Esophagus muscularis mucosa (tissue), 4 donors: ENCODE measurements around the gene MARCO. TPM values are rescaled to one million over a fixed set of nuclear protein-coding genes. Genes with fewer than 3 reads are reported as not detected.
A peak's percentile ranks its signal among the peaks of the same experiment; 100 is the strongest.

Experiments
- DNase-seq: peaks from one replicate; pipeline ENCODE4 v3.0.0-alpha.2; 2017; ENCODE audit errors: extremely low spot score
- H3K27ac ChIP-seq, 4 donors: fragments of 200-600 bp; sonication (generic); replicated peaks in 1 of 4; 1 replicate in 3 of 4; 2 replicates in 1 of 4; pipeline ENCODE4 v1.5.1; 2016 to 2019; ENCODE audit warnings: mild to moderate bottlenecking in 1 of 4
- H3K27me3 ChIP-seq, 4 donors: fragments of 200-600 bp; sonication (generic); one replicate each; pipeline versions ENCODE4 v1.5.1 to v1.6.0; 2016 to 2019
- H3K36me3 ChIP-seq, 4 donors: fragments of 200-600 bp; sonication (generic); one replicate each; pipeline ENCODE4 v1.5.1; 2016 to 2019
- H3K4me1 ChIP-seq, 4 donors: fragments of 200-600 bp; sonication (generic); one replicate each; pipeline ENCODE4 v1.5.1; 2016 to 2019
- H3K4me3 ChIP-seq, 4 donors: fragments of 200-600 bp; sonication (generic); 1 replicate in 2 of 4; 2 replicates in 2 of 4; pipeline ENCODE4 v1.5.1; 2016 to 2019; ENCODE audit warnings: mild to moderate bottlenecking in 4 of 4, moderate library complexity in 1 of 4
- H3K9me3 ChIP-seq, 4 donors: fragments of 200-600 bp; sonication (generic); 1 replicate in 3 of 4; 2 replicates in 1 of 4; pipeline ENCODE4 v1.5.1; 2016 to 2019
- EP300 ChIP-seq: sonication (generic); formaldehyde crosslinking; IDR thresholded peaks from one replicate; pipeline ENCODE4 v1.6.1; 2017; ENCODE audit warnings: antibody characterized with exemption
- POLR2A ChIP-seq: fragments of 450-650 bp; IDR thresholded peaks from one replicate; pipeline ENCODE4 v1.6.1; 2017; ENCODE audit warnings: antibody characterized with exemption, moderate library complexity, mild to moderate bottlenecking, low read depth
- POLR2AphosphoS5 ChIP-seq, 2 donors: sonication (generic); formaldehyde crosslinking; IDR thresholded peaks; one replicate each; pipeline ENCODE4 v1.6.1; 2017; ENCODE audit warnings: antibody characterized with exemption in 2 of 2
- WGBS: methylation state at CpG from one replicate; pipeline ENCODE4 v1.1.5; 2018; 5-methylcytosine and 5-hydroxymethylcytosine counted together
- intact Hi-C: fragments of 100-400 bp; cut with DNase I; formaldehyde crosslinking; loops from one replicate; pipeline ENCODE4 v1.15.1; 2023
- total RNA-seq, 4 donors: library from RNA; depleted of rRNA; stranded (reverse); fragments of >200 nt; gene quantifications; one replicate each; pipeline versions ENCODE4 v1.1.0 to v1.2.1, GENCODE V29; 2016
- TF ChIP-seq, protein P1 (sequence below), 3 experiments: fragments of 200-600 bp in 2 of 3; fragments of 450-650 bp in 1 of 3; sonication (generic) in 2 of 3; IDR thresholded peaks; one replicate each; pipeline ENCODE4 v1.5.1; 2017 to 2019; ENCODE audit warnings: antibody characterized with exemption in 3 of 3, mild to moderate bottlenecking in 2 of 3, moderate library complexity in 1 of 3

The MARCO gene
- total RNA-seq, 4 donors from 2014 or later = 7.3 to 19.8 (median 12.9) TPM

DNA sequence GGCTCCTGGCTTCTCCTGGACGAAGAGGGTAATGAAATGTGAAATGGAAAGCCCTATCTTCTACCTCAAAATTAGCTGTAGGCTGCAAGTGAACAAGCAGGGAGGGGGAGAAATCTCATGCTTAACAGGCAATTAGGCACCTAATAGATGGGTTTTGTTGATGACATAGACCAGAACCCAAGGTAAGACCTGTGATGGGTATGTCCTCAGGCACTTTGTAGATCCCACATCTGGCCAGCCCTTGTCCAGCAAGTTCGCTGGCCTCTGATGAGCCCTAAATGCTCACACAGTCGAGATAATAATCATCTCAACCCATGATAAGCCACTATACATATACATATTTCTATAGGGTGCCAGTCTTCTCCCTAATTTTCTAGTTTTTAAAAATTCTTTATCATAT is 82.6 kb downstream of the MARCO start:
- Histone ChIP-seq H3K27ac (no peak overlapping the region), H3K4me1 (no peaks in the 10 kb centered on the region), H3K36me3 (no peaks in the 10 kb centered on the region), H3K27me3 (peaks cover 0 to 44% (median 0%) of the 10 kb centered on the region in 4 donors), H3K9me3 (no peaks in the 10 kb centered on the region), H3K4me3 (no peak overlapping the region)
- peak; percentile 78 for DNase-seq
- intact Hi-C loops = no loop called here
- no peak for TF ChIP-seq POLR2A
- TF ChIP-seq, protein P1, sequence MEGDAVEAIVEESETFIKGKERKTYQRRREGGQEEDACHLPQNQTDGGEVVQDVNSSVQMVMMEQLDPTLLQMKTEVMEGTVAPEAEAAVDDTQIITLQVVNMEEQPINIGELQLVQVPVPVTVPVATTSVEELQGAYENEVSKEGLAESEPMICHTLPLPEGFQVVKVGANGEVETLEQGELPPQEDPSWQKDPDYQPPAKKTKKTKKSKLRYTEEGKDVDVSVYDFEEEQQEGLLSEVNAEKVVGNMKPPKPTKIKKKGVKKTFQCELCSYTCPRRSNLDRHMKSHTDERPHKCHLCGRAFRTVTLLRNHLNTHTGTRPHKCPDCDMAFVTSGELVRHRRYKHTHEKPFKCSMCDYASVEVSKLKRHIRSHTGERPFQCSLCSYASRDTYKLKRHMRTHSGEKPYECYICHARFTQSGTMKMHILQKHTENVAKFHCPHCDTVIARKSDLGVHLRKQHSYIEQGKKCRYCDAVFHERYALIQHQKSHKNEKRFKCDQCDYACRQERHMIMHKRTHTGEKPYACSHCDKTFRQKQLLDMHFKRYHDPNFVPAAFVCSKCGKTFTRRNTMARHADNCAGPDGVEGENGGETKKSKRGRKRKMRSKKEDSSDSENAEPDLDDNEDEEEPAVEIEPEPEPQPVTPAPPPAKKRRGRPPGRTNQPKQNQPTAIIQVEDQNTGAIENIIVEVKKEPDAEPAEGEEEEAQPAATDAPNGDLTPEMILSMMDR (IDR thresholded peaks at IDR 0.05) = no peak
- no peak for TF ChIP-seq POLR2AphosphoS5 (IDR thresholded peaks at IDR 0.05)
- TF ChIP-seq EP300 = no peak
- 63% methylated on average over 3 of the region's 3 CpGs for WGBS

DNA sequence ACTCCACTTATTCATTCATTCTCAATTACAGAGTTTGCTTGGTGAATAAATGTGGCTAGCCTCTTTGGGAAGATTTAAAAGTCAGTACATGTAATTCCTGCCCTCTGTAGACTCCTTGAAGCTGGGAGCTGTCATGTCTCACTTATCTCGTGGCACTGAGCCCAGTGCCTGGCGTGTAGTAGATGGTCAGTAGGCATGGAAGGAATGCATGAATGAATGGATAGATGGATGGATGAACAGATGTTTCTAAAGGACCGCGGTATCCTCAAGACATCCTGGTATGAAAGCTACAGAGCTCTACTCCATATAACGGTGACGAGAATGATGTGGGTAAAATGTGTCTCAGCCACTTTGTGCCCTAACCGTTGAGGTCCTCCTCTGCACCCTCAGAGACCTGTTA is 83.0 kb downstream of the MARCO start:
- WGBS = 82% methylated on average over 7 of the region's 7 CpGs

DNA sequence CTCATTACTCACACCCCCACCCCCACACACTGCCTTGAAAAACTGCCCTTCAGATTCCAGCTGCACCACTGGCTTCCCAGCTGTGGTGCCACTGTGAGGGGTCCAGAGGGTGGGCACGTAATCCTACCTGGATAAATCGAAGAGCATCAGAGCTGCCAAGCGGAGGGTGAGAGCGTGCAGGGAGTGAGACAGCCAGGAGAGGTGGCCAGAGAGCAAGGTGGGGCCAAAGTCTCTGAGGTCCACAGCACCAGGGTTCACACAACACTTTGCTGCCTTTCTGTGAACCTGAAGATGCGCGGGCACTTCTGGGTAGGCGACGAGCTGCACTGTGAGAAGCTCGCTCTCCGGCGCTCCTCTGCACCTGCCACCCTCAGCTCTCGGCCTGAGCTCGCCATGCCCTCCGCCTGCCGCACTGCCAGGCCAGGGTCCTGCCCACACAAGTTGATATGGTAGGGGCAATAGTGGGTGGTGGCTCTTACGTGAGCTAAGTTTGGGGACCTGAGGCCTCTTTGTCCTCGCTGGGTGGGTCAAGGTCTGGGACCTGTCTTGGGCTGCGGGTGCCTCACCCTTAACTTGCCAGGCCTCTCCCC is 83.9 kb downstream of the MARCO start:
- intact Hi-C loops = no loop called here
- Histone ChIP-seq H3K4me1 (no peaks in the 10 kb centered on the region), H3K9me3 (no peaks in the 10 kb centered on the region), H3K27ac (no peak overlapping the region), H3K27me3 (peaks cover 0 to 37% (median 0%) of the 10 kb centered on the region in 4 donors), H3K36me3 (no peaks in the 10 kb centered on the region), H3K4me3 (no peak overlapping the region)
- 89% methylated on average over 18 of the region's 18 CpGs for WGBS
- TF ChIP-seq POLR2AphosphoS5 (IDR thresholded peaks at IDR 0.05) (no peak), POLR2A (no peak), EP300 (no peak)
- TF ChIP-seq, protein P1 (IDR thresholded peaks at IDR 0.05) = no peak
- peak; percentile 90 for DNase-seq

More for the DNA sequence above, 83.0 kb downstream of the MARCO start:
- Histone ChIP-seq H3K36me3 (no peaks in the 10 kb centered on the region), H3K4me1 (no peaks in the 10 kb centered on the region), H3K27me3 (peaks cover 0 to 39% (median 0%) of the 10 kb centered on the region in 4 donors), H3K9me3 (no peaks in the 10 kb centered on the region), H3K27ac (no peak overlapping the region), H3K4me3 (no peak overlapping the region)
- TF ChIP-seq EP300 (no peak), POLR2AphosphoS5 (IDR thresholded peaks at IDR 0.05) (no peak), POLR2A (no peak)
- TF ChIP-seq, protein P1 (IDR thresholded peaks at IDR 0.05) = no peak
- DNase-seq = peak; percentile 78
- intact Hi-C loops = no loop called here

DNA sequence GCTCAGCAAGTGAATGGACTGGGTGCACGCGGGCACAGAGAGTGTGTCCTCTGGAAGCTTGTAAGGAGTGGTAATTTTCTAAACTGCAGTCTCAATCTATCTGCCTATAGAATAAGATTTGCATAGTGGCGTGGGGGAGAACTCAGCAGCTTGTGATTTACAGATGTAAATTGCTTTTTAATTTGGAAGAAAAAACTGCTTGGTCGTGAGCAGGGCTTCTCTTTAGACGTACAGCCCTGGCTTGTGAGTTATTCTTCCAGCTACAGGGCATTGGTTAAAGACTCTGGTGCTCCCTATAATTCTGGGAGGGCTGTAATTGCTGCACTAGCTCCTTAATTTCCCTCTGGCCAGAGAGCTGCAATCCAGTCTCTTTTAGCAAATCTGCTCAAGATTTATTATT is 84.9 kb downstream of the MARCO start:
- no peak for DNase-seq
- intact Hi-C loops = no loop called here
- no peaks in the 10 kb centered on the region for H3K4me1 ChIP-seq
- H3K36me3 ChIP-seq = no peaks in the 10 kb centered on the region
- peaks cover 0 to 37% (median 0%) of the 10 kb centered on the region in 4 donors for H3K27me3 ChIP-seq
- no peak overlapping the region for H3K27ac ChIP-seq
- 48% methylated on average over 5 of the region's 5 CpGs for WGBS
- TF ChIP-seq EP300 (no peak), POLR2A (no peak), POLR2AphosphoS5 (IDR thresholded peaks at IDR 0.05) (no peak)
- TF ChIP-seq, protein P1 (IDR thresholded peaks at IDR 0.05) = no peak
- H3K9me3 ChIP-seq = no peaks in the 10 kb centered on the region
- no peak overlapping the region for H3K4me3 ChIP-seq
